HT-29 (cell line): ENCODE measurements around the gene ARRDC1. TPM values are rescaled to one million over a fixed set of nuclear protein-coding genes. Genes with fewer than 3 reads are reported as not detected.
"Not testable (repeated sequence)": the region's sequence is repeated elsewhere in the genome, so short reads cannot be mapped to it uniquely, and the experiment has no call there.

Experiments
- DNase-seq: peaks from one replicate; pipeline ENCODE4 v3.0.0-alpha.2; 2015; ENCODE audit warnings: low spot score
- total RNA-seq: library from RNA; depleted of rRNA; stranded (reverse); fragments of >200 nt; shearing (Covaris generic); gene quantifications from 2 replicates; pipeline ENCODE4 v1.2.3, GENCODE V29; 2014; rRNA removed

The ARRDC1 gene
- total RNA-seq, result 189 and 203 TPM in 2 replicates

GRCh38 chr9:137605121-137606004 lies at the start of gene ARRDC1:
Gene ARRDC1, plus strand, starts transcription at chr9:137605686. Its CDS starts 32 bp downstream, at chr9:137605718.
- DNase-seq, result peak; percentile 88

GRCh38 chr9:137556069-137556838 lies 49.2 kb upstream of the ARRDC1 start:
- DNase-seq, result no peak

- no peak for DNase-seq
These were observed 47.4 kb upstream of the ARRDC1 start for GRCh38 chr9:137558127-137558526.

GRCh38 chr9:137564134-137564533 lies 41.4 kb upstream of the ARRDC1 start:
- DNase-seq, result no peak

- DNase-seq, result no peak
These were observed 40.6 kb upstream of the ARRDC1 start for GRCh38 chr9:137564817-137565411.

GRCh38 chr9:137568445-137568844 lies 37.0 kb upstream of the ARRDC1 start:
- not testable (repeated sequence) for DNase-seq

- no peak for DNase-seq
These were observed 35.8 kb upstream of the ARRDC1 start for GRCh38 chr9:137569609-137570203.

- DNase-seq, result no peak
These were observed 34.9 kb upstream of the ARRDC1 start for GRCh38 chr9:137570566-137570965.

- DNase-seq, result no peak
These were observed 31.3 kb upstream of the ARRDC1 start for GRCh38 chr9:137574192-137574591.

- DNase-seq, result no peak
These were observed 30.1 kb upstream of the ARRDC1 start for GRCh38 chr9:137575364-137575715.

GRCh38 chr9:137575716-137576411 lies 29.6 kb upstream of the ARRDC1 start:
- DNase-seq, result no peak

- peak; percentile 95 for DNase-seq
These were observed 26.8 kb upstream of the ARRDC1 start, which contains the start of gene DPH7 for GRCh38 chr9:137578518-137579258. Gene DPH7, minus strand, starts transcription at chr9:137578925. Its CDS starts 148 bp downstream, at chr9:137578777.

- no peak for DNase-seq
These were observed 26.3 kb upstream of the ARRDC1 start for GRCh38 chr9:137579259-137579604.

- DNase-seq, result no peak
These were observed 25.1 kb upstream of the ARRDC1 start for GRCh38 chr9:137580209-137580953.

GRCh38 chr9:137580954-137581322 lies 24.5 kb upstream of the ARRDC1 start:
- DNase-seq, result no peak

- no peak for DNase-seq
These were observed 23.9 kb upstream of the ARRDC1 start for GRCh38 chr9:137581361-137582285.

- no peak for DNase-seq
These were observed 23.1 kb upstream of the ARRDC1 start for GRCh38 chr9:137582286-137582860.

GRCh38 chr9:137583347-137583746 lies 22.1 kb upstream of the ARRDC1 start:
- DNase-seq, result no peak
